CD4-positive, alpha-beta T cell treated with Interleukin-17A for 4 hours (primary cell): ENCODE measurements around the gene BMP8A.

Source experiments
- DNase-seq: peaks from one replicate; pipeline ENCODE4 v3.0.0-alpha.2; 2020; ENCODE audit warnings: mixed read lengths

BMP8A gene

GRCh38 chr1:39573736-39574624, 82.5 kb downstream of the BMP8A start:
- no peak for DNase-seq

- no peak for DNase-seq
Observed at GRCh38 chr1:39574646-39575045, 83.2 kb downstream of the BMP8A start.
